ENCODE results near the gene ABCB10. TPM values are rescaled to one million over a fixed set of nuclear protein-coding genes. Genes with fewer than 3 reads are reported as not detected.

The ABCB10 gene
- total RNA-seq: 20.1 and 20.2 TPM in 2 replicates
- long read RNA-seq, partial matches to known transcripts: 5 of 9 reads
- long read RNA-seq, other reads (novel, unspliced or antisense): 2 of 9 reads

- H3K27ac Mint-ChIP-seq (ENCODE audit: unreplicated experiment): peak within 1 kb of the TSS; percentile 86
- no peaks in the 10 kb centered on the region for H3K27me3 Mint-ChIP-seq (ENCODE audit: unreplicated experiment)
- H3K9me3 Mint-ChIP-seq (ENCODE audit: unreplicated experiment): no peaks in the 10 kb centered on the region
- peak within 1 kb of the TSS; percentile 93 for H3K4me3 Mint-ChIP-seq (ENCODE audit: unreplicated experiment)
- H3K36me3 Mint-ChIP-seq (ENCODE audit: unreplicated experiment): peaks cover 6% of the 10 kb centered on the region
- peaks cover 38% of the 10 kb centered on the region for H3K4me1 Mint-ChIP-seq (ENCODE audit: unreplicated experiment)
- peak; percentile 99 for DNase-seq (ENCODE audit: extremely low spot score, unreplicated experiment)
- TF ChIP-seq CTCF (IDR thresholded peaks at IDR 0.05): peak; percentile 88
Measured at GRCh38 chr1:229558460-229559335, at the start of gene ABCB10. Gene ABCB10 (minus strand): TSS chr1:229558707. CDS start chr1:229558652, 55 bp downstream.

GRCh38 chr1:229607370-229607769 is 48.9 kb upstream of the ABCB10 start:
- no peaks in the 10 kb centered on the region for H3K27me3 Mint-ChIP-seq (ENCODE audit: unreplicated experiment)
- peaks cover 78% of the 10 kb centered on the region for H3K36me3 Mint-ChIP-seq (ENCODE audit: unreplicated experiment)
- TF ChIP-seq CTCF (IDR thresholded peaks at IDR 0.05): no peak
- no peak overlapping the region for H3K27ac Mint-ChIP-seq (ENCODE audit: unreplicated experiment)
- no peaks in the 10 kb centered on the region for H3K9me3 Mint-ChIP-seq (ENCODE audit: unreplicated experiment)
- H3K4me3 Mint-ChIP-seq (ENCODE audit: unreplicated experiment): no peak overlapping the region
- no peak for DNase-seq (ENCODE audit: extremely low spot score, unreplicated experiment)
- H3K4me1 Mint-ChIP-seq (ENCODE audit: unreplicated experiment): no peaks in the 10 kb centered on the region

GRCh38 chr1:229603371-229604005 is 45.0 kb upstream of the ABCB10 start:
- Mint-ChIP-seq H3K36me3 (ENCODE audit: unreplicated experiment) (peaks cover 74% of the 10 kb centered on the region), H3K4me3 (ENCODE audit: unreplicated experiment) (no peak overlapping the region), H3K27ac (ENCODE audit: unreplicated experiment) (no peak overlapping the region), H3K27me3 (ENCODE audit: unreplicated experiment) (no peaks in the 10 kb centered on the region), H3K9me3 (ENCODE audit: unreplicated experiment) (no peaks in the 10 kb centered on the region), H3K4me1 (ENCODE audit: unreplicated experiment) (peaks cover 3% of the 10 kb centered on the region)
- no peak for TF ChIP-seq CTCF (IDR thresholded peaks at IDR 0.05)
- DNase-seq (ENCODE audit: extremely low spot score, unreplicated experiment): no peak

- peaks cover 29% of the 10 kb centered on the region for H3K4me1 Mint-ChIP-seq (ENCODE audit: unreplicated experiment)
- no peak for TF ChIP-seq CTCF (IDR thresholded peaks at IDR 0.05)
Measured at GRCh38 chr1:229600229-229600628, 41.7 kb upstream of the ABCB10 start.

More at GRCh38 chr1:229600229-229600628, 41.7 kb upstream of the ABCB10 start:
- DNase-seq (ENCODE audit: extremely low spot score, unreplicated experiment): no peak
- H3K9me3 Mint-ChIP-seq (ENCODE audit: unreplicated experiment): no peaks in the 10 kb centered on the region
- no peak overlapping the region for H3K27ac Mint-ChIP-seq (ENCODE audit: unreplicated experiment)
- no peak overlapping the region for H3K4me3 Mint-ChIP-seq (ENCODE audit: unreplicated experiment)
- no peaks in the 10 kb centered on the region for H3K27me3 Mint-ChIP-seq (ENCODE audit: unreplicated experiment)
- H3K36me3 Mint-ChIP-seq (ENCODE audit: unreplicated experiment): peaks cover 50% of the 10 kb centered on the region
